GM18511 (cell line): ENCODE measurements around the gene ITGB3BP.
"Not testable (repeated sequence)": the region's sequence is repeated elsewhere in the genome, so short reads cannot be mapped to it uniquely, and the experiment has no call there.

Experiments
- ATAC-seq: cut with Tn5 transposase; IDR thresholded peaks from one replicate; pipeline ENCODE4 v1.9.1; 2021; ENCODE audit warnings: mild to moderate bottlenecking, moderate library complexity; ENCODE audit not compliant: unreplicated experiment

ITGB3BP gene, protein sequence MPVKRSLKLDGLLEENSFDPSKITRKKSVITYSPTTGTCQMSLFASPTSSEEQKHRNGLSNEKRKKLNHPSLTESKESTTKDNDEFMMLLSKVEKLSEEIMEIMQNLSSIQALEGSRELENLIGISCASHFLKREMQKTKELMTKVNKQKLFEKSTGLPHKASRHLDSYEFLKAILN

DNA sequence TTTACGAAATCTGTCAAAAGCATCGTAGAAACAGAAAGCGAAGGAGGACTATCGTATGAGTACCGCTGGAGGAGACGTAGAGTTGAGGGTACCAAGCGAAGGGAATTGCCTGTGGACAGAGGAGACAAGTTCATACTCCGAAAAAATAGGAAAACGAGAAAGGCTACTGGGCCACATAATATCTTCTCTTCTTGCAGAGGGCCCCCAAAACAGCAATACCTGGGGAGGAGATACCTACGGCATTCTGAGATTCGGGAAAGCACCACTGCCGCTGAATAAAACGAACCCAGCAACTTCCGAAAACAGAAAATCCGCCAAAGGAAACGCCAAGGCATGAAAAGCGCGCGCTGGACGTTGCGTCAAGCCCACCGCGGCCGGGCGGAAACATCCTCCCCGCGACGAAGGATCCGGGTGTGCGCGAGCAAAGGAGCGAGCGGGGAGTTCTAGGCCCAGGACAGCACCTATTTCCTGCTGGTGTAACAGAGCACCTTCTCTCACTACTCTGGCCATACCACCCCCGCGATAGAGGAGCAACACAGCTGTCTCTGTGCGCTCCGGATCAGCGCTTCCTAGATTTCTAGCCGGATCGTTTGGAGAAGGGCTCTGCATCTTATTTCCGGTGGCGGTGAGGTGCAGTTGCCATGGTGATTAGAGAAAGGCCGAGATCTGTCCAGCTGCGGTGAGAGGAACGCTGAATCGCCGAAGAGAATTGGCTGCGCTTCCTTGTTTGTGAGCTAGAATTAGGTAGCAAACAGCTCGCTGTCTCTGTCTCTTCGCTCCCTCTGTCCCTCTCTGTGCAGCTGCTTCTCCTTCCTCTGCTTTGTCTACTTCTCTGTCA lies at the start of gene ITGB3BP, which contains the start of gene EFCAB7:
TSS of gene ITGB3BP (minus strand) at position 335 of the 838 bp plus-strand sequence. CDS start at position 243, 92 bp downstream.
TSS of gene EFCAB7 (plus strand) at position 635 of the 838 bp plus-strand sequence. CDS start 2,048 bp downstream, outside the sequence.
- peak; percentile 92 for ATAC-seq

DNA sequence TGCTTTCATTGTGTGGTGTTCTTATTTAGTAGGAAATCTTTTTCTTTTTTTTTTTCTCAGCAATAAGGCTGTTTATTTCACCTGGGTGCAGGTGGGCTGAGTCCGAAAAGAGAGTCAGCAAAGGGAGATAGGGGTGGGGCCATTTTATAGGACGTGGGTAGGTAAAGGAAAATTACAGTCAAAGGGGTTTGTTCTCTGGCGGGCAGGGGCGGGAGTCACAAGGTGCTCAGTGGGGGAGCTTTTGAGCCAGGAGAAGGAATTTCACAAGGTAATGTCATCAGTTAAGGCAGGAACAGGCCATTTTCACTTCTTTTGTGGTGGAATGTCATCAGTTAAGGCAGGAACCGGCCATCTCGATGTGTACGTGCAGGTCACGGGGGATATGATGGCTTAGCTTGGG lies 49.7 kb upstream of the ITGB3BP start:
- not testable (repeated sequence) for ATAC-seq

DNA sequence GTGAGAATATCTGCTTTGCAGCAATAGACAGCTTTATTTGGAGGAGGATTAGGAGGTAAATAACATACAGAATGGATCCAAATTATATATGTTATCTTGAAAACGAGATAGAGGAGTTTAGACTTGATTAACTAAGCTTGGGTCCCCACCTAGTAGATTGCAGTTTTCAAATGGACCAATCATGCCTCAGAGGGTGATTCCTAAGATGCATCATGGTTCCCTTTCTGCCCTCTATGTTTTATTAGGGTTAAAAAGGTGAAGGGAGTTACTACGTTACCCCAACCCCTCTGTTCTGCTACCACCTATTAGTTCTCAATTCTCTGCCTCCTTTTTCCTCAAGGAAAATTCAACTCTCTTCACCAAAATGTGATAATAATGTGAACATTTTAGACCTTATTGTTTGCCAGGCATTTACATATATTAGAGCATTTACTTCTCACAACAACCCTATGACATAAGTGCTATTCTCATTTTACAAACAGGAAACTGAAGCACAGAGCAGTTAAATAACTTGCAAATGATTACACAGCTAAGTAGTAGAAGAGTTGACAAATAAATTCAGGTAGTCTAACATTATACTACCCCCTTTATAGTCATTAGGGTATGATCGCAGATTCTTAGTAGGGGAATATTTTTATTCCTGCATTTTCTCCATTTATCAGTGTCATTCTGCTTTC lies 46.8 kb upstream of the ITGB3BP start:
- ATAC-seq, result no peak

DNA sequence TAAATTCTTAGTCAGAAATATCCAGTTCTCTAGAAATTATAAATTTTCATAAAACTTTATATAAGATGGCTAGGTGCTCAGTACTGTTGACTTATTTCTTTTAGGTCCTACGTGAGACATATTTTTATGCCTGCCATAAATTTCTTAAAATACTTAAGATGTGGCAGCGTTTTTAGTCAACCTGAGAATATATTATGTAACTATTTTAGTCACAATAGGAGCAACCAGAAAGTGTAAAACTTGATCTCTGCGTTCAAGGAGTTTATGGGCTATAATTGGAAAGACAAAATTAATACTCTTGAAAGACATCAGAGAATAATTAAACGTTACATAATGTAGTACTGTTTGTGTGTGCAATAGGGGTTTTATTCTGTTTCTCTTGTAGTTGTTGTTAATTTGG lies 46.0 kb upstream of the ITGB3BP start:
- ATAC-seq, result no peak

DNA sequence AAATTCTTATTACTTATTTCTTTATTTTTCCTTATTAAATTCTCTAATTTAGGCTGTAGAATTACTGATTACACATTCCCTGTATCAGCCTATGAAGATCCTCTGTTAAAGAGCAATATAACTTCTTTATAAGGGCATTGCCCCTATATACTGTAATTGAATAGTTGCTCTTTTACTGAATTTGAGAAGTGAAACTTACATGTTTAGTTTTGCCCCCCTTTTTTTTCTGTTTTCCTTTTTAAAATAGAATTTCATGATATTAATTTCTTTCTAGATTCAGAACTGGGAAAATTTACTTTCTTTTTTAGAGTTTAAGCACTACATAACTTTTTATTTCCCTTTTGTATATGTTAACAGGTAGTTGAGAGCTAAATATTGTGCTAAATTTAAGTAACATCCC lies 40.7 kb upstream of the ITGB3BP start:
- ATAC-seq, result no peak

DNA sequence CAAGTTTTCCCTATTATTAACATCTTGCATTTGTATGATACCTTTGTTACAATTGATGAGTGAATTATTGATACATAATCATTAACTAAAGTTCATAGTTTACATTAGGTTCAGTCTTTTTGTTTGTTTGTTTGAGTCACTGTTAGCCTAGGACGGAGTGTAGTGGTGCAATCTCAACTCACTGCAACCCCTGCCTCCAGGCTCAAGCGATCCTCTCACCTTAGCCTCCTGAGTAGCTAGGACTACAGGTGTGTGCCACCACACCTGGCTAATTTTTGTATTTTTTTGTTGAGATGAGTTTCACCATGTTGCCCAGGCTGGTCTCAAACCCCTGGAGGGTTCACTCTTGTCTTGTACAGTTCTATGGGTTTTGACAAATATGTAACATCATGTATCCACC lies 36.3 kb upstream of the ITGB3BP start:
- ATAC-seq, result no peak

DNA sequence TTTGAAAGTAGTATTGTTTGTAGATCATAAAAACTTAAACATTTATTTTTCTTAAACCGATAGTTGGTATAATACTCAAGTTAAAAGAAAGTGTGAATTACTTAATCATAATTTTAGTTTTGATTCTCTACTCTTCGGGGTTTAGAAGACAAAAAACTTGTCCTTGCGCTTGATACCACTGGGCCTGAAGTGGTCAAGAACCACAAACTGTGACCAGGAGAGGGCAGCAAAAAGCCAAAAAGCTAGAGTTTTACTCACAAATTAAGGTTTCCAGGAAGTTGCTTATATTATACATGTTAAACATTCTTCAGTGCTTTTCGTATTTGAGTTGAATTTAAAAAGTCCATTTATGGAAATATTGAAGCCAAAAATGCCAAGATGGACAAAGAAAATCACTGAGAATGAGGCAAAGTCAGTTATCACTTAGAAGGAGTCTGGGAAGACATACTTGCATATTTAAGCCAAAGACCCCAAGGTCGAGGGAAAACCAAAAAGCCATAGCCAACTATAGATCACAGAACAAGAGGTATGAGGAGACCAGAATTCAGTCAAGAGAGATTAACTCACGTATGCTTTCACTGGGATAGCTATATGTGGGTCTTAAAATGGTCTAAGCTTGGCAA lies 34.5 kb upstream of the ITGB3BP start:
- ATAC-seq, result no peak

DNA sequence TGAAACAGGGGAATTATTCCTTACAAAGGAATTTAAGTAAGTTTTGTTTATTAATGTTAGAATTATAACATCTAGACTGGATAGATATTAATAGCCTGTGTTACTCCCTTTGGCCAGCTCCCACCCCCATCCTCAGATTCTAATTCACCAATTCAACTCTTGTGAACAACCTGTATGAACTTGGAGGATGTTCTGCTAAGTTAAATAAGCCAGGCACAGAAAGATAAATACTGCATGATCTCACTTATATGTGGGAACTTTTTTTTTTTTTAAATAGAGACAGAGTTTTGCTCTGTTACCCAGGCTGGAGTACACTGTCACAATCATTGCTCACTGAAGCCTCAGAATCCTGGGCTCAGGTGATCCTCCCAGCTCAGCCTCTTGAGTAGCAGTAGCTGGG lies 32.5 kb upstream of the ITGB3BP start:
- ATAC-seq, result no peak

DNA sequence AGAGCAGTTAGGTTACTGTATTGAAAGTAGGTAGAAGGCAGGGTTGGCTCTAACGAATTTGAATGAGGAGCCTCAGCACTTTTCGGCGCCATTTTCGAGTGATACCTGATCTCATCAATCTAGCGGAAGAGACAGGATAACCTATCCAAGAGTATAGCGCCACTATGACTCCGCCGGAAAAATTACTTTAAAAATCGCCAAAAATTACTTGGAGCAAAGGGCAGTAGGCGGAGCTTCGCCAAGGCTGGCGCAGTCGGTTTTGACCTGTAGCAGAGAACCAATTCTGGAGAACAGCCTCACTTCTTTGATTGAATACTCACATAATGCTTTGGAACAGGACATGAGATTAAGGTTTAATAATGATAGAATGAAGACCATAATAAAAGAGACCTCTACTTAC lies 25.9 kb upstream of the ITGB3BP start:
- no peak for ATAC-seq

DNA sequence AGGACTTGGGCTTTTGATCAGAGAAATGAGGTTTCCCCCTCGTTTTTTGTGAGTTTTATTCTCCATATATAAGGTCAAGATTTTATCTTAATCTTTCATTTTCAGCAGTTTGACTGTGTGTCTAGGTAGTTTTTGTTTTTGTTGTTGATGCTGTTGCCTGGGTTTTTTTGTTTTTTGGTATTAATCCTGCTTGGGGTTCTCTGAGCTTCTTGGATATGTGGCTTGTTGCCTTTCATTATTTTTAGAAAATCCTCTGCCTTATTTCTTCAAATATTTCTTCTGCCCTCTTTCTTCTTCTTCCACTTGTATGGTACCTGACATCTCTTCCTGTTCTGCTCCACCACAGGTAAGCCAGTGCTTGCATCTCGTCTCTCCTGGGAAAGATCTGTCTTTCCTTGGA lies 25.3 kb upstream of the ITGB3BP start:
- no peak for ATAC-seq

DNA sequence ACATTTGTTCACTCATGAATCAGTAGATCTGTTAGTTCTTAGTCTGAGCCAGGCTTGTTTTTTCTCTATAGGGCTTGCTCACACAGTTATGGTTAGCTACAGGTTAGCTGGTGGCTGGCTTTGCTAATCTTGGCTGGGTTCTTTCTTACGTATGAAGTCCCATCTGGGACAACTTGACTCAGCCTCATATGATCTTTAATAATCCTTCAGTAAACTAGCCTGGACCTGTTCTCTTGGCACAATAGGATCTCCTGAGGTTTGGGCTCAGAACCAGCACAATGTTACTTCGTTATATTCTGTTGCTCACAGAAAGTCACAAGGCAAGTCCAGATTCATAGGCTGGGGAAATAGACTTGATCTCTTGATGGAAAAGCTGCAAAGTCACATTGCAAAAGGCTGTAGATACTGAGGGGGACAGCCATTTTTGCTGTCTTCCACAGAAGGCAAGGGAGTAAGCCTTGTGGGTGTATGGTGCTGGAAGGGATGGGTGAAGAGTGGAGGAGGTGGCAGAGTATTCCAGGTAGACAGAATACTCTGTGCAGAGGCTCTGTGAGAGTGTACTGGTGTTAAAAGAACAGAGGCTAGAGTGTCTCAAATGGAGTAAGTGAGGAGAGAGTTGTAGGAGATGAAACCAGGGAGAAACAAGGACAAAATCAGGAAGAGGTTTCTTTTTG lies 24.7 kb upstream of the ITGB3BP start:
- no peak for ATAC-seq

DNA sequence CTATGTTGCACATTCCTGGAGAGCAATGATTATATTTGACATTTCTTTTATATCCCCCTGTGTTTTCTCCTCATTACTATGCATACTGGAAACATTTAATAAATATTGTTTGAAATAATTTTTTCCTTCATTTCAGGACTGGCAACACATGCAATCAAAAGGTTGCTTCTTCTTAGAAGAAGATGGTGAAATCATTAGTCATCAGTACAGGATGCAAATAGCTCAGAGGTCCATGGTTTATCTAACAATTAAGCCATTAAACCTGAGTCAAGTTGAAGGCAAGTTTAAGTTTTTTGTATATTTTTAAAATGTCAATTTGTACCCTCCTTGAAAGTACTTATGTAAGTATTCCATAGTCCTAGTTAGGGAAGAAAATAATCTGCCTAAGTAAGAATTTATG lies 22.8 kb upstream of the ITGB3BP start:
- ATAC-seq, result no peak

DNA sequence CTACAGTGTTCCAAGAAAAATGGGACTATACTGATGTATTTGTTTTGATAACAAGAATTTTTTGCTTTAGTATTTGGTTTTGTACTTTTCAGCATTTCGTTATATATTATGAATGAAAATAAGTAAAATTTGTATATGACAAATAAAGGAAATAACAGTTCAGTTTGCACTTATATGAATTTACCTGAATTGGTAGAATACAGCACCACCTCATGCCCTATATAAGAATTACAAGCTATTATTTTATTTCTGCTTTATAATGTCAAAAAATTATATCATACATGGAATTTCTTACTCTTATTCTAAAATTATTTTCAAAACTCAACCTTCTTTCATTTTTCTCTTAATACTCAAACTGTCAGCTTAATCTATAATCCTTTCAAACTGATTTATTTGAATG lies 14.9 kb upstream of the ITGB3BP start:
- ATAC-seq, result no peak

DNA sequence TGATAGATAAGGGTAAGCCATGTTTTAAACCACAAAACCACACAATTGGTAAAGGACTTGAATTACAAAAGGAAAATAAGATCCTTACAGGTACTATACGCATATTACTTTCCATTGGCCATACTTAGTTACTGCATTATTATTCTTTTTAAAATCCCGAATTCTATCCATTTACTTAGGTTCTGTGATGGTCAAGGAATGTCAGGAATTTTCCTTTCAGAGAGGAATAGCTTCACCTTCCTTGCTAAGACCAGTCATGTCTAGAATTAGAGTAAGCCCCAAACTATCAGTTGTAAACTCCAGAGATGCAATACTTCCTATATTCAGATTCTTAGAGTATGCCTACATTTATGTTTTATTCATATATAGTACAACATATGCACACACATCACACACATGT lies 14.0 kb upstream of the ITGB3BP start:
- ATAC-seq, result no peak

DNA sequence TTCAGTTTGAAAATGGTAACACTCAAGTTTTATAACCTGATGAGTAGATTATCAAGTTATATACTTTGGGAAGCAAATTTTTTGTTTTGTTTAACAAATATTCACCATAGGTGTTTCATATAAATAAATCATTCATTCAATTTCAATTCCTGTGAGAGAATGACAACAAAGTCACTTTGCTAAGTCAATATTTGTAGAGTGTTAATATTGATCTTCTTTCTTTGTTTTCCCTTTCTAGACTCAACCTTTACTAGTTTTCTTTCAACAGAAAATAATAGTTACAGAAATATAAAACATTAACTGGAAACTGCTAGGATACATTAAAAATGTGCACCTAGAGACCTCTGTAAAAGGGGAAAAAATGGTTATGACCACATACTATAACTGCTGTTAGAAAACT lies 11.4 kb upstream of the ITGB3BP start:
- ATAC-seq, result no peak

DNA sequence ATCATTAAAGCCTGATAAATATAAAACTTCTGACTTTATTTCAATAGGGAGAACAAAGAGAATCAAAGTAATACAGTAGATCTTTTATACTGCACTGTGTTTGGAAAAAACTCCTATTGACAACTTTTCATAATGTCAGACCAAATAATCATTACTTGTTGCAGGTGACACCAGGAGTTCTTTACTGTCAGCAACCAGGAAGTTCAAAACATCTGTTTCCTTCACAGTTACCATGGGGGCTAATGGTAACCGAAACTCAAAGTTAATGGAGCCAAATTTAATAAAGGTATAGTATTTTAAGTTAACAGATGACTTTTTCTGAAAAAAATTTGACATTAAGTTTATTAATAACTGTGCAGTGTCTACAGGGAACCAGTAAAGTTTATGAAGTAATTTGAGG lies 10.9 kb upstream of the ITGB3BP start:
- ATAC-seq, result no peak

DNA sequence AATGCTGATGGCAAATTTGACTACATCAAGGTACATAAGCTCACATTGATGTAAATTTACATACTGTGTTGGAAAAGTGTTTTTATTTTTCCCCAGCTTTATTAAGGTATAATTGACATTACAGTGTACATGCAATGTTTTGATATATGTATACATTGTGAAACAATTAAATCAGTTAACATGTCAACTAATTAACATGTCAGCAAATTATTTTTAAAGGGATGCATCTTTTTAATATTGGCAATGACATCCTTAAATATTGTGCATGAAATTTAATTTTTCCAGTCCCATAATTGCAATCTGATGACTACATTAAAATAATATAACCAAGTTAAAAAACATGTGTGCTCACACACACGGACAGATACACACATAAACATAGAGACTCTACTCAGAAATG lies 9.7 kb upstream of the ITGB3BP start:
- ATAC-seq, result no peak

DNA sequence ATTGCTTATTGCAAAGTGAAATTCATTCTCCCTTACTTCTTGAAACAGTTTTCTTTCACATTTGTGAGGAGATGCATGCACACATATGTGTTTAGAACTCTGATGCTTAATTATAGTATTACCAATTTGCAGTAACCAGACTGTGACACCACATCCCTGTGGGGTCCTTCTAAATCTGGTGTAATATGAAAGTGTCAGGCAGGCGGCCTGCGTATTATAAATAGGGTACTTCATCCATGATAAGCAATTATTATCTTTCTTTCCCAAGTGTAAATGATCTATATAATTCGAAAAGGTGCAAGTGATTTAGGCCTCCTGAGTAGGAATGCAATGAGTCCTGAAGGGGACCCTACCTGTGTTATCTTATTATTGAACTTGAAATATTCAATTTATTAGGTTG lies 1.2 kb upstream of the ITGB3BP start:
- no peak for ATAC-seq

DNA sequence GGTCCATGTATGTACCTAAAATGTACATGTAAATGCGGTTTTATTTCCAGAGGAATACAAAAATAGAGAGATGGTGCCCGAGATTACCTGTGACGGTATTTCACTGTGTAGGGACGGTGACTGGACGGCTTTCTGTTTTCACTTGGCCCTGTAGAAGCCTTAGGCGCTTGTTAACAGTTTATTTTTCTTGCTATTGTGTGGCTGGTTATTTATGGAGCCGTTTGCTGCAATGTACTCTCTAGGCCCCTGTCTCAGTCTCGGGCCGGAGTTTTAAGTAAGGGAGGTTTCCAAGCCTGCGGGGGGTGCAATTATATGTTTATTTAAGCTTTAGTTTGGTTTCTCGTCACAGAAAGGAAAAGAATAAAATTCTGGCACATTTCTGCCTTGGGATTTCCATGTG lies 713 bp upstream of the ITGB3BP start:
- peak; percentile 24 for ATAC-seq

DNA sequence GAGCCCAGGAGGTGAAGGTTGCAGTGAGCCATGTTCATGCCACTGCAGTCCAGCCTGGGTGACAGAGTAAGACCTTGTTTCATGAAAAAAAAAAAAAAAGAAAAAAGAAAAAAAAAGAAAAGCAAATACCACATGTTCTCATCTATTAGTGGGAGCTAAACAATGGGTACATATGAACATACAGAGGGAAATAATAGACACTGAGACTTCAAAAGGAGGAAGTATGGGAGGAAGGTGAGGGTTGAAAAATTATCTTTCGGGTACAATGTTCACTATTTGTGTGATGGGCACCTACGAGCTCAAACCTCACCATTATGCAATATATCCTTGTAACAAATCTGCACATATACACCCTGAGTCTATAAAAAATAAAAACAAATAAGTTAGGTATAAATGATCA lies 6.4 kb downstream of the ITGB3BP start:
- no peak for ATAC-seq

DNA sequence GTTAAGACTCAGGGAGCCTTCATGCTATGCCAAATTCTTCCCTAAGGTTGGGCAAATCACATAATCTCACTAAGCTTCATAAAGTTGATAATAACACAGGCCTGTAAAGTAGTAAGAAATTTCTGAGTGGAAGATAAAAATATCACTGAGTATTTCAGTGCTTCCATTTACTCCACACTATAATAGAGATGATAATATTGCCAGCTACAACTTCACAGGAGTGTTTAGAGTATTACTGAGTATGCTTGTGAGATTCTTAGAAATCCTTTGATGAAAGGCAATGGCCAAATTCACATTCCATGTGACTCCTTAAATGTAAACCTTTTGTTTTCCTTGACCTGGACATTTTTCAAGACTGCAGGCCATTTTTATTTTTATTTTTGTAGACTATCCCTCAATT lies 10.4 kb downstream of the ITGB3BP start:
- ATAC-seq, result no peak
